HuH-7 (cell line): Measurements from ENCODE around the gene PHF12.
A peak's percentile ranks its signal among the peaks of the same experiment; 100 is the strongest.
"Not testable (repeated sequence)": the region's sequence is repeated elsewhere in the genome, so short reads cannot be mapped to it uniquely, and the experiment has no call there.

Experiments
- DNase-seq: peaks from one replicate; pipeline ENCODE4 v3.0.0; 2011; ENCODE audit warnings: low spot score

PHF12 gene

DNA sequence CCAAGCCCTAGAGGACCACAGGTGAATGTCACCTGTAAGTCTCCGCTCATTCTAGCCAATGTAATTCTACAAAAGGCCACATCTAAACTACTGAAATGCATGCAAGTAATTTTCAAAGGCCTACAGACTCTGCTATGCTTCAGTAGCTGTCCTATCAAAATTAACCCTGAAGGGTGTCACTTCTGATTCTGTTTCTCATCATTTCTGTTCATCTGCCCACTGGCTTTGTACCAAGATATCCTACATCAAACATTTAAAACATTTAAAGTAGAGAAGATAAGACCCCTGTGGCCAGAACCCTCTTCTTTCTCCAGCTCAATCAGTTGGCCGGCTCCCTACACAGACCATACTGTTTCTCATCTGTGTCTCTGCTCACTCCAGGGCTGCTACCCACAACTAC, 21.5 kb downstream of the PHF12 start:
- DNase-seq: no peak

DNA sequence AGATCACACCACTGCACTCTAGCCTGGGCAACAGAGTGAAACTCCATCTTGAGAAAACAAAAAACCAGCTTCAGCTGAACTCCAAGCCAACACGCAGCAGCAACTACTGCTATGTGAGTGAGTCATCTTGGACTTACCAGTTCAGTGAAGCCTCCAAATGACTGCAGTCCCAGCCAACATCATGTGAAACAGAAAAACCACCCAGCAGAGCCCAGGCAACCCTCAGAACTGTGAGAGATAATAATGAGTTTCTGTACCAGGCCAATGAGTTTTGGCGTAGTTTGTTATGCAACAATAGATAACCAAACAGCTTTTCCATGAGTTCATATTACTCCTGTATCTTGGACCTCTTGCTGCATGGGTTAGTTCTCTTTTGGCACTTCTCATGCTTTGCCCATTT, 23.3 kb downstream of the PHF12 start:
- DNase-seq: no peak

GRCh38 chr17:28926786-28927185, 24.5 kb downstream of the PHF12 start:
- DNase-seq: no peak

DNA sequence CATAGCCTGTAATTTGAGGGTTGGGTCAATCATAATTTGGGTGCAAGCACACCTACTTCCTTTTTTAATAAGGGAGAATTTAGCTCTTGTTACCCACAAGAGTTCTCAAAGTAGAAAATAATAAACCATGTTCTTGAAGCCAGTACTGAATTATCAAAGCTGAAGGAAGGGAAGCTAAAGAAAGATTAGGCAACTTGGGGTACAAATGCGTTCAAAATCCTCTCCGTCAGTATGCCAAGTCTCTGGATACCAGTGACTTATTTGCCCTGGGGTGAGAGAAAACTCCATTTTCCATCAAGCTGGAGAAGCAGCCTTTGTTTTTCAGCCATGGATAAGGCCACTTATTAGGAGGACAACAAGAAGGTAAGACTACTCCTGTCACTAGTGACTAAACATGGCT, 25.0 kb downstream of the PHF12 start:
- no peak for DNase-seq

GRCh38 chr17:28925912-28926365, 25.4 kb downstream of the PHF12 start:
- DNase-seq: no peak

DNA sequence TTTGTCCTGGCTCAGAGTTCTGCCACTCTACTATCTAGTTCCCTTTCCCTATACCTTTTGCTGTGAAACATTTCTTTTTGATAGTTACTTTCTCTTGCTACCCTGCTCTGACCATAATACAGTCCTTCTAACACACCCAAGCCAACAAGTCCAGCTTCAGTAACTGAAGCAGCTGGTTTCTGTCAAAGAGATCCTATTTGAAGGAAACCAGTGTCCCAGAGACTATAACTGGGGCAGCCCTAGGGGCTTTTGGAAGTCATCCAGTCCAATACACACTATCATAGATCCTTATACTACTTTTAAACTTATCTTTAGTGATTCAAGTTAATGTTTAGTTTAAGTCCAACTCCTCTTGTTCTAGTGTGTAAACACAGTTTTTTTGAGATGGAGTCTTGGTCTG, 31.1 kb downstream of the PHF12 start:
- no peak for DNase-seq

GRCh38 chr17:28918295-28918694, 33.0 kb downstream of the PHF12 start:
- DNase-seq: no peak

DNA sequence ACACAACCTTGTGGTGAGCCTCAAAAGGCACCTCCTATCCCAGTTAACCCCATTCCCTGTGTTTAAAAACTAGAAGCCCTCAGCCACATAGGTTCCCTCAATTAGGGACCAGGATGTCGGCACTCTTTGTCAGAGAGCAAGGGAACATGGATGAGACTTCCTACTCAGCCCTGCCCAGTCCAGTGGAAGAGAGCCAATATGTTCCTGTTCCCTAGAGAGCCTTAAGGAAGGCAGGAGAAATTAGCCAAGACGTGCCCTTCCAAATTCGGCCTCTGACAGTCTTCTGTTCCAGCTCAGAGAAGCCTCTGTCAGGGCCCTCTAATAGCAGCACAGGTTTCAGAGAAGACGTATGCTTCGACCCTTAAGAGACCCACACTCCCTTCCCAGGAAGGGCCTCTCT, 33.9 kb downstream of the PHF12 start:
- no peak for DNase-seq

DNA sequence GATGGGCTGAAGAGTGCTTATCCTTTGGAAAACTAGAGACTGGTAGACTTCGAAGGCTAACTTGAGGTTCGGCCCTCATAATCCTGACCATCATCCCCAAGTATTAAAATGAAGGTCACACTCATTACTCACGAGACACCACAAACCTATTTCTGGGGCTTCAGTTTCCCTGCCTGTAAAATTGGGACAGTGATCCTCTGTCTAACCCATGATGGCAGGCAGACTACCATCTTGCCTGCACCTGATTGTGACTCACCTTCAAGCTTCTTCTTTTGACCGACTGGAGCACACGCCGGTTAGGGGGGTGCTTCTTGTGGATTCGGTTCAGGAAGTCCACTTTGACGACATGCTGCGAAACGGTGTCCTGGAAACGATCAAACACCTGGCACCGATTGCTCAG, 34.3 kb downstream of the PHF12 start:
- no peak for DNase-seq

DNA sequence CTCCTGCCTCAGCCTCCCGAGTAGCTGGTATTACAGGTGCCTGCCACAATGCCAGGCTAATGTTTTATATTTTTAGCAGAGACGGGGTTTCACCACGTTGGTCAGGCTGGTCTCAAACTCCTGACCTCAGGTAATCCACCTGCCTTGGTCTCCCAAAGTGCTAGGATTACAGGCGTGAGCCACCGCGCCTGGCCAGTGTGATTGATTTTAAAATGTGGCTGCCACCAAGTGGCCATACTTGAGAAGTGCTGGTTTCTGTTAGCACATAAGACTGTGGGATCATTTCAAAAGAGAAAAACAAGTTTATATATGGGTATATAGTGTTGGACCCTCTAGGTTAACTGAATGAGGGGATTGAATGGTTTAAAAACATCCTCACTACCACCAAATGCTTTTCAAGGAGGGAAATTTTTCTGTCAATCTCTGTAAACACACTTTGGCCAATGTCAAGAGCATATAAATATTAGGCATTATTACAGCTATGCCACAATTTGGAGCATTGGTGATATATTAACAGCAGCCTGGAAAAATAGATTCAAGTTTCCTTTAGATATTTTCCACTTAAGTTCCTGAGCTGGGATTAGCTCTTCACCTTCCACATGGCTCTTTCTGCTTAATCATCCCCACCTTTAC, 34.9 kb downstream of the PHF12 start:
- peak; percentile 53 for DNase-seq

DNA sequence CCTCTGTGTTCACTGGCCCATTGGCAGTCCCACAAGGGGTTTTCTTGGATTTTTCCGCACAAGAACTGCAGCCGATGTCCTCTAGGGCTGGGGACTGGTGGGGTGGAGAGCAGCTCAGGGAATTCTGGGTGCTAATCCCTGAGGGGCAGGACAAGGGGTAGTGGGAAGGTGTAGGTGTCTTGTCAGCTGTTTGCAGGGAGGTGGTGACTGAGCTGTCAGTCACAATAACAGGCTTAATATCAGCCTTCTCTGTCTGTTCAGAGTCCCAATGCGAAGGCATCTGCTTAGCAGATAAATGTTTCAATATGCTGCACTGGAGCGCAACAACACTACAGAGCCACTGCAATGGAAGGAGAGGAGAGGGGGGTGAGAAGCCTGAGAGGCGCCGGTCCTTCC, 38.4 kb downstream of the PHF12 start:
- no peak for DNase-seq

DNA sequence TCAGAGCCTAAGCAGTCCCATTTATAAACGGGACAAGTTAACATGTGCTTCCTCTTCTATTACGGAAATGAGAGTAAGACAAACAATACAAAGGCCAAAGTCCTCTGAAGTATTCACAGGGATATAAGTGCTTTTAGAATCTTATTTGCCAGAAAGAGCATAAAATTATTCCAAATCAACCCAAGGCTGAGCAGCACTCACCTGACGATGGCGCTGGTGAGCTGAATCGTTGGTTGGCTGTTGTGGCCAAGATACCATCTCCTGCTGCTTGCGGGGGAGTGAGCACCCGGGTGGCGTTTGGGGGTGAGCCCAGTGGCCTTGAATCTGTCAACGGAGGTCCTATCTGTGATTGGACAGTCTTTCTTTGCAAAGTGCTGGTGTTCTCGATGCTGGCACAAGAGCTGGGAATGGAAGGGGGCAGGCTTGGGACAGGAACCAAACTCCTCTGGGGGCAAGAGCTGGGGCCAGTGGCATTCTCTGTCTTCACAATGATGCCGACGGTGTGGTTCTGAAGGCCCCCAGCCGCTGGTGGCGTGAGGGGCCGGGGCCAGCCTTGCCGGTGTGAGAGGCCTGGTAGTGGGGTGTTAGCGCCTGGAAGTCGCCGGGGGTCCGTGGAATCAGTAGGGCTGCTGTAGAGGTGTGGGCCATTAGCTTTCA, 38.9 kb downstream of the PHF12 start:
- peak; percentile 42 for DNase-seq

DNA sequence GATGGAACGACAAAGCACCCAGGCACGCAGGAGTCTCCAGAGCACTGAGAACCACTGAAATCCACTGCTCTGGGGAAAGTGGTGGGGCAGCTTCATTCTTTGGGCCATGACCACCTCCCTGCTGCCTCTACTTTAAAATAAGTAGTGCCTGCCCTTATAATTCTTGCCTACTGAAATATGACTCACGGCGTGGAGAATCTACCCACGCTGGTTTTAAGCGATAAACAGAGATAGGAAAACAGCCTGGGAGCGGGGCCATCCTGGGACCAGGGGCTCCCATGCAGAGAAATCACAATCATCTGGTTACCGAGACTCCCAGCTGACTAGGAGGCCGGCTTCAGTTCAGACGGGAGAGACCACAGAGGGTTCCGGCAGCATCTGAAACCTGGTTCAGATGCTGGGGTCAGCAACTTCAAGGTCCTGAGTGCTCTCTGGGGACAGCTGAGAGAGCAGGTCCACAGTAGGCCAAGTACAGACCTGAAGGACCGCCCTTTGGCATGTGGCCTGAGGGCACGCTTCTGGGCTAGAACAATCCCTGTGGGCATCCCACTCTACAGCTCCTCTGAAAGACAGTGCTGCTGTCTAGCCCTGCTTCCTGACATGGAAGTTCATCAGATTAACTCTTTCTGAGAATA, 39.8 kb downstream of the PHF12 start:
- DNase-seq: no peak

GRCh38 chr17:28910534-28910933, 40.8 kb downstream of the PHF12 start:
- DNase-seq: no peak

DNA sequence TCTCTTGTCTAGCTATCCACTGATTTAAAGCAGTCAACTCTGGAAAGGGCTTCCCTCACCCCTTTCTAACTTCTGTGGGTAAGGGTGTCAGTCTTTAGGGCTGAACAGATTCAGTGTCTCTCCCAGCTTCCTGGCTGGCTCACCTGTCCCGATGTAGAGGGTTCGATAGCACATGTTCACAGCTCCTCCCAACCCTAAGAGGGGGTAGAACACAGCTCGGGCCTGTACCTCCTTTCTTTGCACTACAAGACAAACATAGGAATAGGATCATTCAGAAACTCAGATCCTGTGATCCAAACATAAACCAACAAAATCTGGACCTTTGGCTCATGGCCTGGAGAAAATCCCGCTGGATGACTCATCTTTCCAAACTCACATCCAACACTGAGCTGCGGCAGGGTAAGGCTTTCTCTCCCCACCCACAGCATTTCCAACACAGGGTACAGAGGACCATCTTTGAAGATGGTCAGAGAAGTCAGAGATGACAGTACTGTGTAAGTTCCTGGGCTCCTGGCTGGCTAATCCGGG, 42.6 kb downstream of the PHF12 start:
- no peak for DNase-seq

- no peak for DNase-seq
Observed at GRCh38 chr17:28907709-28908475, 43.4 kb downstream of the PHF12 start.

GRCh38 chr17:28906706-28907438, 44.4 kb downstream of the PHF12 start:
- DNase-seq: no peak

DNA sequence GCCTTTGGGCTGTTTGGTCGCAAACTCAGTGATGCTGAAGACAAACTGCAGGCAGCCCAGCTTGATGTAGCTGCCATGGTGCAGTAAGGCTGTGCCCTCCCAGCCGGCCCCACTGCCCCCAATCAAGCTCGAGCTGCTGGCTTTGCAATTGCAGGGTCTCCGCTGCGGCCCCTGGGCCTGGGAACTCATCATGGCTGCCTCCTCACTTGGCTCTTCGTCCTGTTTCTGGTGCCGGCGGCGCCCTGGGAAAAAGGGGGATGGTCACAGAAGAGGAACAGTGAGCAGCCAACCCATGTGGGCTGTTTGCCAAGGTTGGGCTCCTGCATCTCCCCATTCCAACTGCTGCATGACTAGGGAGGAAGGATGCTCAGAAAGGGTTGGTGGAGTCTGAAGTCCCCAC, 45.0 kb downstream of the PHF12 start:
- no peak for DNase-seq

GRCh38 chr17:28904800-28905199, 46.5 kb downstream of the PHF12 start:
- no peak for DNase-seq

GRCh38 chr17:28903546-28903841, 47.8 kb downstream of the PHF12 start:
- DNase-seq: not testable (repeated sequence)

DNA sequence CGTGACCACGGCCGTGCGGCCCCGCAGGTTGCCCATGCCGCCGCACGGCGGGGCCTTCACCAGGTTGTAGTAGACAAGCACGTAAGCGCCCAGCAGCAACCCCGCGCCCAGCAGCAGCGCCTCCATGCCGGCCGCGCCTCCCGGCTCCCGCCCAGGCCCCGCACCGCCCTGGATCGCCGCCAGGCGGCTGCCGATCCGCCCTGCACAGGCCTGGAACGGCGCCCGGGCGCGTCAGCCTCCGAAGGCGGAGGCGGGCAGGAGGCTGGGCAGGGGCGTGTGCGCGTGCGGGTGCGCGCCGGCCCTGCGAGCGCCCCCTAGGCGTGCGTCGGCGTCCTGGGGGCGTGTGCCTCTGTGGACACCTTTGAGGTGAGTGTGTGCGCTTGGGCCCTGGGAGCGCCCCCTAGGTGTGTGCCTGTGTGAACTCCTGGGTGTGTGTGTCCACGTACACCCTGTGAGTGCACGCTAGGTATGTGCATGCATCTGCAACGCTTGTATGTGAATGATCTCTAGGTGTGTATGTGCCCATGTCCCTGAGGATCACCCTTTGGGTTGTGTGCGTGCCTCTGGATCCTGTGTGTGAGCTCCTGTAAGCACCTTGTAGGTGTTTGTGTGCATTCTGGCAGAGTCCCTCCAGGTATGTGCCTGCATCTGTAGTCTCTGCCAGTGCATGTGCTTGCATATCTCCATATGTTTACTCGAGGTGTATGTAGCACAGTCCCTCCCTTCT, 48.3 kb downstream of the PHF12 start, which contains the start of gene DHRS13:
Gene DHRS13 (minus strand): TSS at position 261 of the 727 bp plus-strand sequence. CDS start 135 bp downstream, at position 126.
- DNase-seq: peak; percentile 95
